Body of pancreas (tissue), 4 donors: Measurements from ENCODE around the gene NOX1.

Experiments
- CTCF ChIP-seq, 7 experiments: fragments of 450-650 bp in 4 of 7; fragments of 200-600 bp in 3 of 7; sonication (generic) in 3 of 7; IDR thresholded peaks; one replicate each; pipeline ENCODE4 v1.5.1; 2016 to 2019; ENCODE audit warnings: antibody characterized with exemption in 7 of 7
- POLR2A ChIP-seq, 3 donors: fragments of 450-650 bp; IDR thresholded peaks; one replicate each; pipeline ENCODE4 v1.6.1; 2016; ENCODE audit warnings: antibody characterized with exemption in 3 of 3, mild to moderate bottlenecking in 2 of 3

DNA sequence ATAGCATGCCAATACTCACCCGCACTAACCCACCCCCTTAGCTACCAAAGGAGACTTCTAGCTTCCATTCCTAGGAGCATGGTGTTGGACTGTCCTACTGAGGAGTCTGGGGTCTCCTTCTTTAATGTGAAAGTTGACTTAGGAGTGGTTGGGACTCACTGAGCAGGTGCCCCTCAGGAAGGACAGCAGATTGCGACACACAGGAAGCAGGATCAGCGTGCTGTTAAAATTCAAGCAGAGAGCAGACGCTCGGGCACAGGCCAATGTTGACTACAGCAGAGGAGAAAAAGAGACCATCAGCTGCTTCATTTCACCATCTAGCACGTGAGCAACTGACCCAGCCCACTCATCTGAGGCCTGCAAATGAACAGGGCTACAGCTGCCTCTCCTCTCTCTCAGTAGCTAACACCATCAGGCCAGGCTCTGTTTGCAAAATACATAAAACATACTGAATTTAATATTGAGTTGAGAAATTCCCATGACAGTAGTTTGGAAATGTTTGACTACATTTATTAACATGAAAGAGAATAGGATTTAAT, 10.8 kb downstream of the NOX1 start:
- TF ChIP-seq POLR2A (IDR thresholded peaks at IDR 0.05) = no peak
- TF ChIP-seq CTCF (IDR thresholded peaks at IDR 0.05) = no peak
